MM.1S (cell line): Measurements from ENCODE around the gene PLXND1.
"Not testable (repeated sequence)": the region's sequence is repeated elsewhere in the genome, so short reads cannot be mapped to it uniquely, and the experiment has no call there.

ENCODE experiments used
- DNase-seq: peaks from one replicate; pipeline ENCODE4 v3.0.0-alpha.2; 2015
- H2AFZ ChIP-seq: fragments of 300-600 bp; sonication (generic); 2 replicates; pipeline ENCODE4 v1.6.0; 2016; ENCODE audit warnings: antibody characterized with exemption, low read length
- H3F3A ChIP-seq: fragments of 300-600 bp; sonication (generic); 2 replicates; pipeline ENCODE4 v1.6.1; 2016; ENCODE audit warnings: mild to moderate bottlenecking, antibody characterized with exemption, low read length, moderate library complexity, mixed read lengths; ENCODE audit not compliant: insufficient read depth
- H3K27ac ChIP-seq: fragments of 300-600 bp; sonication (generic); 2 replicates; pipeline ENCODE4 v1.5.1; 2016; ENCODE audit warnings: mild to moderate bottlenecking, low read length
- H3K27me3 ChIP-seq: fragments of 300-600 bp; sonication (generic); replicated peaks from 2 replicates; pipeline ENCODE4 v1.6.0; 2016; ENCODE audit warnings: low read length; ENCODE audit not compliant: insufficient read depth
- H3K36me3 ChIP-seq: fragments of 300-600 bp; sonication (generic); replicated peaks from 2 replicates; pipeline ENCODE4 v1.6.1; 2016; ENCODE audit warnings: mild to moderate bottlenecking, low read length, mixed read lengths; ENCODE audit not compliant: insufficient read depth
- H3K4me1 ChIP-seq: fragments of 300-600 bp; sonication (generic); 2 replicates; pipeline ENCODE4 v1.6.1; 2016; ENCODE audit warnings: low read length, mixed read lengths
- H3K4me2 ChIP-seq: fragments of 300-600 bp; sonication (generic); 2 replicates; pipeline ENCODE4 v1.6.0; 2016; ENCODE audit warnings: low read depth, low read length
- H3K4me3 ChIP-seq: fragments of 300-600 bp; sonication (generic); 2 replicates; pipeline ENCODE4 v1.5.1; 2016; ENCODE audit warnings: low read length, mixed read lengths
- H3K79me2 ChIP-seq: fragments of 300-600 bp; sonication (generic); 2 replicates; pipeline ENCODE4 v1.6.1; 2016; ENCODE audit warnings: mixed run types, low read length, mixed read lengths
- H3K9ac ChIP-seq: fragments of 300-600 bp; sonication (generic); 2 replicates; pipeline ENCODE4 v1.6.1; 2016; ENCODE audit warnings: low read length, mixed read lengths
- H3K9me2 ChIP-seq: fragments of 300-600 bp; sonication (generic); replicated peaks from 2 replicates; pipeline ENCODE4 v1.6.1; 2016; ENCODE audit warnings: mild to moderate bottlenecking, low read length, mixed read lengths; ENCODE audit not compliant: insufficient read depth
- H3K9me3 ChIP-seq: fragments of 300-600 bp; sonication (generic); replicated peaks from 2 replicates; pipeline ENCODE4 v1.6.1; 2016; ENCODE audit warnings: mild to moderate bottlenecking, low read length, mixed read lengths; ENCODE audit not compliant: insufficient read depth
- H4K20me1 ChIP-seq: fragments of 300-600 bp; sonication (generic); 2 replicates; pipeline ENCODE4 v1.6.1; 2016; ENCODE audit warnings: mild to moderate bottlenecking, low read length, moderate library complexity, mixed read lengths; ENCODE audit not compliant: insufficient read depth
- EZH2 ChIP-seq: fragments of 300-600 bp; sonication (generic); optimal IDR thresholded peaks from 2 replicates; pipeline ENCODE3; 2017; ENCODE audit warnings: low read depth, mild to moderate bottlenecking, antibody characterized with exemption, low read length, mixed read lengths
- EZH2phosphoT487 ChIP-seq: fragments of 300-600 bp; sonication (generic); IDR thresholded peaks from 2 replicates; pipeline ENCODE4 v1.6.1; 2018; ENCODE audit warnings: antibody characterized with exemption, low read length
- TF ChIP-seq, protein P1 (sequence below): fragments of 300-600 bp; sonication (generic); IDR thresholded peaks from 2 replicates; pipeline ENCODE4 v1.5.1; 2016; ENCODE audit warnings: antibody characterized with exemption, low read length, mixed read lengths

Gene PLXND1

DNA sequence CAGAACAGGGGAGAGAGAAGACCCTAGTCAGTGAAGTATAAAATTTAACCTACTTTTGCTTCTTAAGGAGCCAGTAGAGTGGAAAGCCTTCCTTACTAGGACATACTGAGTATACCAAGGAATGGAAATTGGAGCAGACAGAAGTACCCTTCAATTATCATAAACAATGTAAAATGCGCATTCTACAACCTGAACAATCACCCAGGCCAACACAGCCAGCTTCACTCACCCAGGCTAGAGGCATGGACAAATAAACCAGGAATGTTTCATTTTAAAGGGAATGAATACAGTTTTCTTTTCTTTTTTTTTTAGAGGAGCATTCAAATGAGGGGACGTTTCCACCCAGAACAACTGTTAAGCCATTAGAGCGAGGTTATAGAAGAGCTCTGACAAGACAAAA, 41.9 kb upstream of the PLXND1 start:
- no peak for TF ChIP-seq EZH2phosphoT487
- no peak for TF ChIP-seq EZH2
- Histone ChIP-seq H3K4me1 (no peaks in the 10 kb centered on the region), H3K36me3 (no peaks in the 10 kb centered on the region), H3K4me2 (no peak overlapping the region), H3K79me2 (no peaks in the 10 kb centered on the region), H3K4me3 (no peak overlapping the region), H2AFZ (no peak overlapping the region), H4K20me1 (no peaks in the 10 kb centered on the region), H3K9me3 (no peaks in the 10 kb centered on the region), H3K27me3 (no peaks in the 10 kb centered on the region), H3F3A (no peaks in the 10 kb centered on the region), H3K9me2 (no peaks in the 10 kb centered on the region), H3K27ac (no peak overlapping the region), H3K9ac (no peak overlapping the region)
- no peak for DNase-seq

DNA sequence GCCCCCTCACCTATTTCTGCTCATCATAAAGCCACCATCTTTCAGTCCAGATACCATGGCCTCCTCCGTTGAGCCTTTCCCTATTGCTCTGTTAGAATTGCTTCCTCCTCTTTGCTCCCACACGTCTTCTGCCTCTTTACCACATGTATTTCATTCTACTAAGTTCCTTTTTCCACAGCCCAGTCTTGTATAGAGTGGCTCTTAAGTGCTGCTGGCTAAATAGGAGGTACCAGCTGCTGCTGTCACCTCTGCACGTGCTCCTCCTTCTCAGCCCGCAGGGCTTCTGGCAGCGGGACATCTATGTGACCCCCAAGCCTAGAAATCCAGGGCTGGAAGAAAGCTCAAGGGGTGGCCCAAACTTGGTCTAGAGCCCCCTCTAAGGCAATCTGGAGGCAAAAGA, 38.8 kb upstream of the PLXND1 start:
- Histone ChIP-seq H4K20me1 (no peaks in the 10 kb centered on the region), H3K27ac (no peak overlapping the region), H3K36me3 (no peaks in the 10 kb centered on the region), H3K4me2 (no peak overlapping the region), H3F3A (no peaks in the 10 kb centered on the region), H3K9me3 (no peaks in the 10 kb centered on the region), H3K9me2 (no peaks in the 10 kb centered on the region), H3K27me3 (no peaks in the 10 kb centered on the region), H3K4me1 (no peaks in the 10 kb centered on the region), H3K4me3 (no peak overlapping the region), H2AFZ (no peak overlapping the region), H3K79me2 (no peaks in the 10 kb centered on the region), H3K9ac (no peak overlapping the region)
- TF ChIP-seq, protein P1, sequence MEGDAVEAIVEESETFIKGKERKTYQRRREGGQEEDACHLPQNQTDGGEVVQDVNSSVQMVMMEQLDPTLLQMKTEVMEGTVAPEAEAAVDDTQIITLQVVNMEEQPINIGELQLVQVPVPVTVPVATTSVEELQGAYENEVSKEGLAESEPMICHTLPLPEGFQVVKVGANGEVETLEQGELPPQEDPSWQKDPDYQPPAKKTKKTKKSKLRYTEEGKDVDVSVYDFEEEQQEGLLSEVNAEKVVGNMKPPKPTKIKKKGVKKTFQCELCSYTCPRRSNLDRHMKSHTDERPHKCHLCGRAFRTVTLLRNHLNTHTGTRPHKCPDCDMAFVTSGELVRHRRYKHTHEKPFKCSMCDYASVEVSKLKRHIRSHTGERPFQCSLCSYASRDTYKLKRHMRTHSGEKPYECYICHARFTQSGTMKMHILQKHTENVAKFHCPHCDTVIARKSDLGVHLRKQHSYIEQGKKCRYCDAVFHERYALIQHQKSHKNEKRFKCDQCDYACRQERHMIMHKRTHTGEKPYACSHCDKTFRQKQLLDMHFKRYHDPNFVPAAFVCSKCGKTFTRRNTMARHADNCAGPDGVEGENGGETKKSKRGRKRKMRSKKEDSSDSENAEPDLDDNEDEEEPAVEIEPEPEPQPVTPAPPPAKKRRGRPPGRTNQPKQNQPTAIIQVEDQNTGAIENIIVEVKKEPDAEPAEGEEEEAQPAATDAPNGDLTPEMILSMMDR, result no peak
- TF ChIP-seq EZH2phosphoT487, result no peak
- TF ChIP-seq EZH2, result no peak
- no peak for DNase-seq

DNA sequence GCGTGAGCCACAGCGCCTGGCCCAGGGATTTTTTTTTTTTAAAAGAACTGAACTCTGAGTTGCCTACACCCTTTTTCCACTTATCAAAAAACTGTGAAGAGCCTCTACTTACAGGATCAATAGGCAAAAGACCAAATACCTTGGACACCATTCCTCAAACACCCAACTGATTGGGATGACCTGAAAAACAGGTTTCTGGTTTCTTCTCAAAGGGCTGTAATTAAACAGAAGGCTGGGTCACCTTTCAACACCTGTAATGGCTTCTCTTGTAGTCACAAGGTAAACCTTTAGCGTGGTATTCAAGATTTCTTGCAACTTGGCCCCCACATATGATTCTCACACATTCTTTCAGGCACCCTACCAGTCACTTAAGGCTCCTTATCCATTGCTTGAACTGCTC, 38.4 kb upstream of the PLXND1 start:
- H3K79me2 ChIP-seq, result no peaks in the 10 kb centered on the region
- no peaks in the 10 kb centered on the region for H3K4me1 ChIP-seq
- no peak overlapping the region for H3K4me2 ChIP-seq
- H3K9me2 ChIP-seq, result no peaks in the 10 kb centered on the region
- no peak overlapping the region for H3K27ac ChIP-seq
- TF ChIP-seq EZH2phosphoT487 (no peak), EZH2 (no peak)
- TF ChIP-seq, protein P1, result no peak
- H3K27me3 ChIP-seq, result no peaks in the 10 kb centered on the region
- no peak overlapping the region for H3K4me3 ChIP-seq
- no peaks in the 10 kb centered on the region for H3F3A ChIP-seq
- no peak overlapping the region for H3K9ac ChIP-seq
- no peaks in the 10 kb centered on the region for H3K36me3 ChIP-seq
- DNase-seq, result no peak
- H2AFZ ChIP-seq, result no peak overlapping the region
- no peaks in the 10 kb centered on the region for H3K9me3 ChIP-seq
- no peaks in the 10 kb centered on the region for H4K20me1 ChIP-seq

DNA sequence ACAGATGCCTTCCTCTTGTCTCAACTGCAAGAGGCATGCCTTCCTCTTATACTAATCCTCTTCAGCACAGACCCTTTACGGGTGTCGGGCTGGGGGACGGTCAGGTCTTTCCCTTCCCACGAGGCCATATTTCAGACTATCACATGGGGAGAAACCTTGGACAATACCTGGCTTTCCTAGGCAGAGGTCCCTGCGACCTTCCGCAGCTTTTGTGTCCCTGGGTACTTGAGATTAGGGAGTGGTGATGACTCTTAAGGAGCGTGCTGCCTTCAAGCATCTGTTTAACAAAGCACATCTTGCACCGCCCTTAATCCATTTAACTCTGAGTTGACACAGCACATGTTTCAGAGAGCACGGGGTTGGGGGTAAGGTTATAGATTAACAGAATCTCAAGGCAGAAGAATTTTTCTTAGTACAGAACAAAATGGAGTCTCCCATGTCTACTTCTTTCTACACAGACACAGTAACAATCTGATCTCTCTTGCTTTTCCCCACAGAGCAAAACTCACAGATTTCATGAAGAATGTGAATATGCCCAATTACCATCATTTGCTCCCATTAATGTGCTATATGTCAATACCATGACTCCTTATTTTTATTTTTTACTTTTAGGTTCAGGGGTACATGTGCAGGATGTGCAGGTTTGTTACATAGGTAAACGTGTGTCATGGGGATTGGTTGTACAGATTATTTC, 35.2 kb upstream of the PLXND1 start:
- H2AFZ ChIP-seq, H3K27ac ChIP-seq, H4K20me1 ChIP-seq, H3K4me3 ChIP-seq, H3K36me3 ChIP-seq, H3F3A ChIP-seq, H3K9ac ChIP-seq, H3K4me1 ChIP-seq, H3K9me2 ChIP-seq, H3K79me2 ChIP-seq, DNase-seq, H3K9me3 ChIP-seq, H3K4me2 ChIP-seq, H3K27me3 ChIP-seq: not testable (repeated sequence)

DNA sequence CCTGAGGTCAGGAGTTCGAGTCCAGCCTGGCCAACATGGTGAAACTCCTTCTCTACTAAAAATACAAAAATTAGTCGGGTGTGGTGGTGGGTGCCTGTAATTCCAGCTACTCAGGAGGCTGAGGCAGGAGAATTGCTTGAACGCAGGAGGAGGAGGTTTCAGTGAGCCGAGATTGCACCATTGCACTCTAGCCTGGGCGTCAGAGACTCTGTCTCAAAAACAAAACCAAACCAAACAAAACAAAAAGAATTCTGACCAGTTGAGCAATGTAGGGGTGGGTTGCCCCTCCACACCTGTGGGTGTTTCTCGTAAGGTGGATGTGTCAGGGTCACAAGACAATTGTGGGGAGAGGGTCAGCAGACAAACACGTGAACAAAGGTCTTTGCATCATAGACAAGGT, 34.5 kb upstream of the PLXND1 start:
- not testable (repeated sequence) for H3K27ac ChIP-seq, H3K4me2 ChIP-seq, H3K79me2 ChIP-seq, H3K9me2 ChIP-seq, H3K9ac ChIP-seq, H3F3A ChIP-seq, H3K9me3 ChIP-seq, H3K4me3 ChIP-seq, H3K27me3 ChIP-seq, H2AFZ ChIP-seq, H3K36me3 ChIP-seq, H4K20me1 ChIP-seq, H3K4me1 ChIP-seq, DNase-seq
